NCI-H2029 treated with DMSO at 0.1 percent for 48 hours (cell line): ENCODE results near the gene HPD.
"Not testable (repeated sequence)": the region's sequence is repeated elsewhere in the genome, so short reads cannot be mapped to it uniquely, and the experiment has no call there.

ENCODE experiments used
- DNase-seq: peaks from one replicate; lab custom pipeline; 2025; lab: John Stamatoyannopoulos, UW

The HPD gene

DNA sequence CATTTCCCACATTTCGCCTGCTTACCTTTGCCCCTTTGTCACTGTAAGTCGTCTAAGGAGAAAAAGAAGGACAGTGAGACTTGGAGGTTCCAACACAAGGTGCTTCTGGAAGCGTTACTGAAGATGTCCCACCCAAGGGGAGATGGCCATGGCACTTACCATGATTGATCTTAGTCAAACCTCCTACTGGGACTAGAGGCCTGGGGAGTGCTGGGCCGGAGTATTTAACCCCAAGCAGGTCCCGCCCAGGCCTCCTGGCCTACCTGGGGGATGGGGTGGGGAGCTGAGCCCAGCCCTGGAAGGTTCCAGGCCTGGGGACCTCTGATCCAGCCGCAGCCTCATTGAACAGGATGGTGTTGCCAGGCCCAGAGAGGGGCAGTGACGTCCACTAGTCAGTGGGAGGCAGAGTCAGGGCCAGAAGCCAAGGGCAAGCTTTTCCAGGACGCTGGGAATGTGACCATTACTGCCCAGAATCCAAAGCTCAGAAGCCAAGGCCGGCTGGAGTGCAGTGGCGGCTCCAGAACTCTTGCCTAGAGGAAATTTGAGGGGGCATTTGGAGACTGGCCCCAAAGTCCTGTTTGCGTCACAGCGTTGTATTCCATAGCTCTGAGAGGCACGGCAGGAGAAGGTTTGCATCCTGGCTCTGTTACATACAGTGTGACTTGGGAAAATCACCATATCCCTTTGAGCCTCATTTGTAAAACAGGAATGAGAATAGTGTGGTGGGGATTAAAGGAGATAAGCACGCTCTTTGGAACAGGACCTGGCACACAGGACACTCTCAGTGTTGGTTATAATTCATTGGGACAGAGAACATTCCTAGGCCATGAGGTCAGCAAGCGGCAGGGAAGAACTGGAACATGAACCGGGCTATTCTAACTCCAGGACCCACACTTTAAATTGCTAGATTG, at the start of gene HPD:
HPD (minus strand) TSS at position 198 of the 911 bp plus-strand sequence; CDS start at position 162, 36 bp downstream.
- no peak for DNase-seq

DNA sequence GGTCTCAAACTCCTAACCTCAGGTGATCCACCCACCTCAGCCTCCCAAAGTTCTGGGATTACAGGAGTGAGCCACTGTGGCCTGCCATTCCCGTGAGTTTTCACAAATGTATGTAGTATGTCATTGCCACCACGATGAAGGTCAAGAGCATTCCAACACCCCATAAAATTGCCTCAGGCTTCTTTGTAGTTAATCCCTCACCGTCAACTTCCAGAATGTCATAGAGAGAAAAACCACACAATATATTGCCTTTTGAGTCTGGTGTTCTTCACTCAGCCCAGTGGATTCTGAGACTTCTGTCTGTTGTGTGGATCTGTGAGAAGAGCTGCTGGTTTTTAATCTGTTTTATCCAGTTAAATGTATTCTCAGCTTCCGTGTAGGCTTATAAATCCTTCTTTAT, 47.1 kb upstream of the HPD start:
- DNase-seq = no peak

DNA sequence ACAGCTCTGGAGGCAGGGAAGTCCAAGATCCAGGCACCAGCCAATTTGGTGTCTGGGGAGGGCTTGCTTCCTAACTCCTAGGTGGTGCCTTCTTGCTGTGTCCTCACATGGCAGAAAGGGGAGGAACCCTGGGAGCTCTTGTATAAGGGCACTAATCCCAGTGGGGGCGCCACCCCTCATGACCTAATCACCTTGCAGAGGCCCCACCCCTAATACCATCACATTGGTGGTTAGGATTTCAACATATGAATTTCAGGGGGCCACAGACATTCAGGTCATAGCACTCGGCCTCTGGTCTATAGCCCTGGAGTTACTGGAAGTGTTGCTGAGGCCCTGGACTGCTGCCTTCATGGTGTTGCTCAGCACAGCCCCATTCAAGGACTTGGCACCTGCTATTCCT, 44.5 kb upstream of the HPD start:
- no peak for DNase-seq

DNA sequence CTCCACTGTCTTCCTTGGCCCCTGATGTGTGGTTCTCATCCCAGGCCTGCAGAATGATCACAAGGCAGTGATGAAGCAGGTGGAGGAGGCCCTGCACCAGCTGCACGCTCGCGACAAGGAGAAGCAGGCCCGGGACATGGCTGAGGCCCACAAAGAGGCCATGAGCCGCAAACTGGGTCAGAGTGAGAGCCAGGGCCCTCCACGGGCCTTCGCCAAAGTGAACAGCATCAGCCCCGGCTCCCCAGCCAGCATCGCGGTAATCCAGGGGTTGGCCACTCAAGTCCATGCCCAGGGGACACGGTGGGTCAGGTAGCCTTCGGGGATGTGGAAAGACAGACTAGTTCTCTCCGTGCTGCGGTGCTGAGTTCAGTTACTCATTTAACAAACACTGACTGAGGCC, 40.9 kb upstream of the HPD start:
- DNase-seq = no peak

DNA sequence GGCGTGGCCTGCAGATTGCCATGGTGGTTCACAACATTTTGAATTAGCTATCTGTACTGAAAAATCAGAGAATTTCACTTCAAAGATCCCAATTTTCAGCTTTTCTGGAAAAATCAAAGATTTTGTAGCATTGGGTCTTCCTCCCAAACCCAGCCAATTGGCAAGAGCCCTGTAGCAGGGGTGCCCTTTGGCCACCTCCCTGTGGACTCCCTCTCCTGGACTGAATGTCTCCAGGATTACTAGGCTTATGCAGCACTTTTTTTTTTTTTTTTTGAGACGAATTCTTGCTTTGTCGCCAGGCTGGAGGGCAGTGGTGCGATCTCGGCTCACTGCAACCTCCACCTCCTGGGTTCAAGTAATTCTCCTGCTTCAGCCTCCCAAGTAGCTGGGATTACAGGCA, 39.6 kb upstream of the HPD start:
- DNase-seq = no peak

DNA sequence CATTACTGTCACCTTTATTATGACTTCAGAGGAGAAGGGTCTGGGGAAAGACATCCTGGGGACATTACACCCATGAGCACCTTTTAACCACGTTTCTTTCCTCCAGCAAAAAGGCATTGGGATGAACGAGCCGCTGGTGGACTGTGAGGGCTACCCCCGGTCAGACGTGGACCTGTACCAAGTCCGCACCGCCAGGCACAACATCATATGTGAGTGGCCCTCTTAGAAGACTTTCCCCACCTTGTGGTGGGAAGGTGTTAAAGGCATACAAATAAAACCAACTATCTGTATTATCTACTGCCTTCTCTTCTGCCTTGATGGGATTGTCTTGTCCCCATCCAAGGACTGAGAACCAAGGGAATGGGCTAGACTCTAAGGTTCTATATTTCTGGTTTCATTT, 36.0 kb upstream of the HPD start:
- no peak for DNase-seq

DNA sequence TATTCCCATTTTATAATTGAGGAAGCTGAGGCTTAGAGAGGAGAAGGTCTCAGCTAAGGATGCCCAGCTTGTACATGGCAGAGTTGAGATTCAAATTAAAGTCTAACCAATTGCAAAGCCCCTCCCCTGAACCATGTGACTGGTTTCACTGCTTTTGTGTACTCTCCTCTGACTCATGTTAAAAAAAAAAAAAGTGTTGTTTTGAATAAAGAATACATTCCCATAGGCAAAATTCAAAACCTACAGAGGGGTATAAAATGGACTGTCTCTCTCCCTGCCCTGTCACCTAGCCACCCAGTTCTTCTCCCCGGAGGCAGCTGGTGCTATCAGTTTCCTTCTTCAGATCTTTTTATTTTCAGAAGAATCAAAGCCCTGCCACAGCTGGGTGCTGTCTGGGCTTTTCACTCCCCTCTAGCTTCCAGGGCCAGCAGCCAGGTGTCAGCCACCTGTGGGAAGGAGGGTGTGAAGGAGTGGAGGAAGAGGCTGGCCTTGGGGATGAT, 35.4 kb upstream of the HPD start:
- no peak for DNase-seq

DNA sequence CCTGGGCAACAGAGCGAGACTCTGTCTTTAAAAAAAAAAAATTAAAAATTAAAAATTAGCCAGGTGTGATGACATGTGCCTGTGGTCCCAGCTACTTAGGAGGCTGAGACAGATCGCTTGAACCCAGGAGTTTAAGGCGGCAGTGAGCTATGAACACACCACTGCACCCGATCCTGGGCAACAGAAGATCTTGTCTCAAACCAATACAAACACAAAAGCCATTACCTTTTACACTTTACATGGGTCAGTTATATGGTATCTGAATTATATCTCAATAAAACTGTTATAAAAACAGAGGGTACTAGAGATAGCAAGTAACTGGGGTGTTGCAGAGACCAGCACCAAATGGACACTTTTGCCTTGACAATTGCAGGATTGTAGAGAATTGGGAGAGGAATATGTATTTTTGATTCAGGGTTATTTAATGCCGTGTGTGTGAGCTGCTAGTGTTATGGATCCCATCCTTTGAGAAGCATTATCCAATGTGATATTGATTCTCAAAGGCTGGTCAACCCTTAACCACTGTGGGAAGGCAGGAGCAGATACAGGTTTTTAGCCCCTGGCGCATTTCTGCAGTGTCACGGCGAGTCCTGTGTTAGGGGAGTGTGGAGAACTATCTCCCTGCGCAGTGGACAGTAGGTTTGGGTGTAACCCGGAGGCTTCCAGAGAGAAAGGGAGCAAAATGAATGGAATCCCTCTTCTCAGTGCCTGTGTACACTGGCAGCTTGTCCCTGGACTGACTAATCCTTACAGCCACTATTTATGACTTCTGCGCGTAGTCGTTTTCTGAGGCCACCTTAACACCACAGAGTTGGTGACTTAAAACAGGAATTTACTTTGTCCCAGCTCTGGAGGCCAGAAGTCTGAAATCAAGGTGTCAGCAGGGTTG, 34.3 kb upstream of the HPD start:
- DNase-seq = no peak

DNA sequence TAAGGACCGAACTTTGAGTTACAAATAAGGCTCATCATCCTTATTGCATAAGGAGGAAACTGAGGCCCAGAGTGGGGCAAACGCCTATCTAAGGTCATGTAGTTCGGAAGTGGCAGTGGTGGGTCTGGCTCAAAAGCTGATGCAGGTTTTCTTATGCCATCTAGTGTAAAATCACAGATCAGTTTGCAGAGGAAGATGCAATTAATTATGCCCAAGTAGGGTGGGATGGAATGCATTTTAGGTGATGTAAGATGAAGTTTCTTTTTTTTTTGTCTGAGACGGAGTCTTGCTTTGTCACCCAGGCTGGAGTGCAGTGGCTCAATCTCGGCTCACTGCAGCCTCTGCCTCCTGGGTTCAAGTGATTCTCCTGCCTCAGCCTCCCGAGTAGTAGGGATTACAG, 31.0 kb upstream of the HPD start:
- DNase-seq = not testable (repeated sequence)

DNA sequence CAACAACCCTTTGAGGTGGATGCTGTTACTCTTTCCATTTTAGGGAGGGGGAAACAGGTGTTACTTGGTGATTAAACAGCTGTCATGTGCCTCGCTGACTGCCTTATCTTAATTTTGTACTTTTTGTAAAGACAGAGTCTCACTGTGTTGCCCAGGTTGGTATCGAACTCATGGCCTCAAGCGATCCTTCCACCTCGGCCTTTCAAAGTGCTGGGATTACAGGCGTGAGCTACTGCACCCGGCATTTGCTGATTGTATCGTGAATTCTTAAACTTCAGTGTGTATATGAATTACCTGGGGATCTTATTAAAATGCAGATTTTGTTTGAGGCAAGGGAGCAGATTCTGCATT, 30.6 kb upstream of the HPD start:
- DNase-seq = no peak

DNA sequence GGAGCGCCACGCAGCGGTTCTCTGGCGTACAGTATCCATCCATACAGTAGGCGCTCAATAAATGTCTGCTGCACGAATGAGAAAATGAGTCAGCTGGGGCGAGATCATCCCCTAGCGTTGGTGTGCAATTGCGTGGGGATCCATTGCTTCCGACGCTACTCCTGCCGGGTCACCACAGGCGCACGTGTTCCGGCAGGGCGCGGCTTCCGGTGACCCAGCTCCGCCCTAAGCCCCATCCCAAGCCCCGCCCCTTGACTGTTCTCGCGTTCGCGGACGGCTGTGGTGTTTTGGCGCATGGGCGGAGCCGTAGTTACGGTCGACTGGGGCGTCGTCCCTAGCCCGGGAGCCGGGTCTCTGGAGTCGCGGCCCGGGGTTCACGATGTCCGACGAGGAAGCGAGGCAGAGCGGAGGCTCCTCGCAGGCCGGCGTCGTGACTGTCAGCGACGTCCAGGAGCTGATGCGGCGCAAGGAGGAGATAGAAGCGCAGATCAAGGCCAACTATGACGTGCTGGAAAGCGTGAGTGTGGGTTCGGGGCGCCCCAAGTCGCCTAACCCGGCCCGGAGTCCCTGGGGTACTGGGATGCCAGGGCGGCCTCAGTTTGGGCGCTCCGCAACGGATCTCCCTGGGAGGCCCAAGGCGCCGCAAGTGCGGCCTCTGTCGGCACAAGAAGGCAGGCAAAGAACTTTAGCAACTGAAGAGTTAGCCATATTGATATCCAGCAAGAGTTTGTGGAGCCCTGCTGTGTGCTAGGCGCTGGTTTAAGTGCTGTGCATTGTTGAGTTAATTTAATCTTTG, 30.0 kb upstream of the HPD start, which contains the start of gene PSMD9:
PSMD9 (plus strand) TSS at position 313 of the 796 bp plus-strand sequence; CDS start at position 380, 67 bp downstream.
- DNase-seq = peak; percentile 91

DNA sequence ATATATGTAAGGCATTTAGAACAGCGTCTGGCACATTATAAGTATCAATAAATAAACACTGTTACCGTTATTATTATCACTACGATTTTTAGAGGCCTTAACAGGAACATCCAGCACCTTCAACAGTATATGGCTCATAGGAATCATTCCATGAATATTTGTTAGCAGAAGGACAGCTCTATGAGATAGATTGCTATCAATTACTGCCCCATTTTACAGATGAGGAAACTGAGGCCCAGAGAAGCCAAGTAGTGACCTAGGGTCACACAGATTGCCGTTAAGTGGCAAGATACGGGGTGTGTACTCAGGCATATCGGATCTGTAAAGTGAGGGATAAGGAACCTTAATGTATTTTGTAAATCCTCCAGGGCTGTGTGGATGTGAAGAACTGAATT, 29.4 kb upstream of the HPD start:
- no peak for DNase-seq

DNA sequence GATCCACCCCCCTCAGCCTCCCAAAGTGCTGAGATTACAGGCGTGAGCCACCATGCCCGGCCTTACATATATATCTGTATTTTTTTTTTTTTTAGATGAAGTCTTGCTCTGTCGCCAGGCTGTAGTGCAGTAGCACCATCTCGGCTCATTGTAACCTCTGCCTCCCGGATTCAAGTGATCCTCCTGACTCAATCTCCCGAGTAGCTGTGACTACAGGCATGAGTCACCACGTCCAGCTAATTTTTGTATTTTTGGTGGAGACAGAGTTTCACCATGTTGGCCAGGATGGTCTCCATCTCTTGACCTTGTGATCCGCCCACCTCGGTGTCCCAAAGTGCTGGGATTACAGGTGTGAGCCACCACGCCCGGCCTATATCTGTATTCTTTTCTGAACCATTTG, 26.5 kb upstream of the HPD start:
- DNase-seq = not testable (repeated sequence)

DNA sequence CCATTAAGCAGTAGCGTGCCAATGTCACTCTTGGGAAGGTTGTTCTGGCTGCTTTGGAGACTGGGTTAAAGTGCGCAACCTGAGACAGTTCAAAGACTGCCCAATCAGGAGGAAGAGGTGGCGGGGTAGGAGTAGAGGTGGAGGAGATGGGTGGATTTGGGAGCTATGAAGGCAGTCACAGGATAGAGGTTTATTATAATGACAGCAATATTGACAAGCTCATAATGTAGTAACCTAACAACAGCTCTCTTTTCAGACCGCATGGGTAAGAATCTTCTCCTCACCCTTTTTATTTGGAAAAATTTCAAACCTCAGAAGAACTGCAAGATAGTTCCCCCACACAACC, 24.6 kb upstream of the HPD start:
- DNase-seq = no peak

DNA sequence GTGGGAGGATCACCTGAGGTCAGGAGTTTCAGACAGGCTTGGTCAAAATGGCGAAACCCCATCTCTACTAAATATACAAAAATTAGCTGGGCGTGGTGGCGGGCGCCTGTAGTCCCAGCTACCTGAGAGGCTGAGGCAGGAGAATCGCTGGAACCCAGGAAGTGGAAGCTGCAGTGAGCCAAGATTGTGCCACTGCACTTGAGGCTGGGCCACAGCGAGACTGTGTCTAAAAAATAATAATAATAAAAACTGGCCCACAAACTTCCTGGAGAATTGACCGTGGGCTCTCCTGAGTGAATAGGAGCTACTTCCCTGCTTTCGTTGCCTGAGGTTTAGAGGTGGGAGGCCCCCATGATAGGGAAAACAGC, 17.4 kb upstream of the HPD start:
- not testable (repeated sequence) for DNase-seq

DNA sequence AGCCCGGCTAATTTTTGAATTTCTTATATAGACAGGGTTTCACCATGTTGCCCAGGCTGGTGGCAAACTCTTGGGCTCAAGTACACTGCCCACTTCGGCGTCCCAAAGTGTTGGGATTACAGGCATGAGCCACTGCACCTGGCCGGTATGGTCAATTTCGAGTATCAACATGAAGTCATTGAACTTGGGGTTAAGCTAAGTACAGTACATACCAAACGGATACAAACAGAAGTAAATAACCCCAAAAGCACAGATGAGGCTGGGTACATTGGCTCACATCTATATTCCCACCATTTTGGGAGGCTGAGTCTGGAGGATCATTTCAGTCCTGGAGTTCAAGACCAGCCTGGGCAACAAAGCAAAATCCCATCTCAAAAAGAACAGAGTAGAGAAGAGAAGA, 16.9 kb upstream of the HPD start:
- DNase-seq = no peak

DNA sequence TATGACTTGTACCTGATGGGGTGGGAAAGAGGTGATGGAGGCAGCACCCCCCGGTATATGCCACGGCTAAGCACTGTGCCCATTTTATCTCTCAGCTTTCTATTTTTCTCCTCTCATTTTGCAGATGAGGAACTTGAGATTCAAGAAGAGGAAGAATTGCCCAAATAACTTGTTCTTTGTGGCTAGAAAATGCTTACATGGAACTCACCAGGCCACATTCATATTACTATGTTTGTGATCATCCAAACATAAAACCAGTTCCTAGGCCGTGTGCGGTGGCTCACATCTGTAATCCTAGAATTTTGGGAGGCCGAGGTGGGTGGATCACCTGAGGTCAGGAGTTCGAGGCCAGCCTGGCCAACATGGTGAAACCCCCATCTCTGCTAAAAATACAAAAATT, 15.4 kb upstream of the HPD start:
- no peak for DNase-seq

DNA sequence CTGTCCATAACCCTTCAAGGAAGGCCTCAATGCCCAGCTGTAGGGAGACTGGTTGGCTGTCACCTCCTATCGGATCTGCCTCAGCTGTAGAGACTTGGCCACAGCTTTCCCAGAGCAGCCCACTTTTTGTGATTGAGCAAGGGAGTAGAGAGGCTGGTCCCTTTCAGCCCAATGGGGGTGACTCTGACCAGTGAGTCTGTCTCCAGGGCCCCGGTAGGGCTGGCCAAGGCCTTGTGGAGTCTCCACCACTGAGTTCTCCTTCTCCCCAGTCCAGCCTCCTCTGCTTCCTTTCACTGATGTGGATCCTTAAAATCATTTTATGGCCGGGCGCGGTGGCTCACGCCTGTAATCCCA, 14.5 kb upstream of the HPD start:
- DNase-seq = no peak

DNA sequence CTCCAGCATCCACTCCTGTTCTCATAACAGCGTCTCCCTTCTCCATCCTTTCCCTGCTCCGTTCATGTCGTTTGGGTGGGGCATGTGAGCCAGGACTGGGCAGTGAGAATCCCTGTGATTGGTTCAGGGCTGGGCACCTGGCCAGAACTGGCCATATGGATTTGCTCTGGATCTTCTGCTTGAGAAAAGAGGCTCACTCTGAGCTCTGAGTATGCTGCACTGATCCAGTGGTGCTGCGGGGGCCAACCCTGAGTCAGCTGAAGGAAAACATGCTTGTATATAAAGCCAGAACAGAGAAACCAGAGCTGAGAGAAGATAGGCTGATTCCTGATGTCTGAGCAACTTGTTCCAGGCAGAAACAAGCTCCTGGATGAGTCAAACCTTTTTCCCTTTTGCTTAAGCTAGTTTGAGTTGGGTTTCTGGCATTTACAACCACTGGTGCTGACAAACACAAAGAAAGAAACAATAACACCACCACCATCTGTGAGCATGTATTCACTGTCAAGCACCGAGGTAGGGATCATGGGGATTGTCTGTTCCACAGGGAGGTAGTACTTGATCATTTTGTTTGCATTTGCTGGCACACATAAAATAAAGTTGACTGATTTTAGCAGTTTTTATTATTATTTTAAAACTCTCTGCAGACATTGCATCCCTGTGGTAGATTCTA, 14.0 kb upstream of the HPD start:
- DNase-seq = no peak

DNA sequence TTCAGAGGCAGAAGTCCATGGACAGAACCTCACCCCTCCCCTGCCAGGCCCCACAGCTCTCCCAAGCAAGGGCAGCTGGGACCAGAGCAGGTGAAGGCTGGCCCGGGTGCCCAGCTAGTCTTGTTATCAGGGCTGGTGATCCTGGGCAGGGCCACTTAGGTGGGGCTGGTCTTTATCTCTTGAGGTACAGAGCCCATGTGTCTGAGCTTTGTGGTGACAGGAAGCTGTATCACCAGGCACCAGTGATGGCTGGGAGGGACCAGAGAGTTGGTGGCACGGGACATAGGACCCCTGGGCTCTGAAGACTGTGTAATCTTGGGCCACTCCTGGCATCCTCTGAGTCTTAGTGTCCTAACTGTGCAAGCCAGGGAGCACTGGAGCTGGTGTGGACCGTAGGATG, 12.8 kb upstream of the HPD start:
- no peak for DNase-seq

DNA sequence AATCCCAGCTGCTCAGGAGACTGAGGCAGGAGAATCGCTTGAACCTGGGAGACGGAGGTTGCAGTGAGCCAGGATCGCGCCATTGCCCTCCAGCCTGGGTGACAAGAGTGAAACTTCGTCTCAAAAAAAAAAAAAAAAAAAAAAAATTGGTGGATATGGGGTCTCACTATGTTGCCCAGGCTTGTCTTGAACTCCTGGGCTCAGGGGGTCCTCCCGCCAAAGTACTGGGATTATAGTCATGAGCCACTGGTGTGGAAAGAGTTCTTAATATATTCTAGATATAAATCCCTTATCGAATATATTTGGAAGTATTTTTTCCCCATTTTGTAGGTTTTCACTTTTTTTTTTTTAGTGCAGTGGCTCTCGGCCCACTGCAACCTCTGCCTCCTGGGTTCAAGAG, 10.6 kb upstream of the HPD start:
- not testable (repeated sequence) for DNase-seq

DNA sequence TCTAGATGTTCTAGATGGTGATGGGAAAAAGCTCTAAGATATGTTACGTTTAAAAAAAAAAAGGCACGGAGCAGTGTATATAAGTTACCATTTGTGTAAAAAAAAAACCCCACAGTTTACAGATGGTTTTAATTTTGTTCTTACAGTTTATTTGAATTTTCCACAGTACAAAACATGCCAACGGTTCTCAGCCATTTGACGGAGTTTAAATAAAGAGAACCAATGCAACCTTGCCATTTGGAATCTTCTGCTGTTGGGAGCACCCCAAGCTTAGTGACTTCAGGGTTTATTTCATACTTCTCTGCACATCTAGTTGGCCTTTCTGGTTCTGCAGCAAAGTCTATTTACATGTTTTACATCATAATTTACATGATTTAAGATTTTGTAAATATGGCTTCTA, 7.7 kb upstream of the HPD start:
- DNase-seq = no peak
